ENCODE measurements around the gene PUS10.

- no peak for TF ChIP-seq POLR2A (IDR thresholded peaks at IDR 0.05)
- TF ChIP-seq CTCF (IDR thresholded peaks at IDR 0.05), result no peak
Observed at GRCh38 chr2:61023670-61024069, 5.6 kb upstream of the PUS10 start.

All from body of pancreas (tissue), 4 donors.